GM12878 (cell line): Measurements from ENCODE around the gene DHX40. TPM values are rescaled to one million over a fixed set of nuclear protein-coding genes. Genes with fewer than 3 reads are reported as not detected.
A peak's percentile ranks its signal among the peaks of the same experiment; 100 is the strongest.

Experiments
- ATAC-seq: fragments of 200-7000 bp; cut with Tn5 transposase; 3 replicates; pipeline ENCODE4 v1.9.1; 2020; ENCODE audit warnings: mild to moderate bottlenecking, moderate library complexity
- Bru-seq: library from RNA; stranded (reverse); fragments of 400-500 nt; gene quantifications from one replicate; lab custom pipeline; 2021; lab: Mats Ljungman, UMichigan
- BruChase-seq, 2 experiments: library from RNA; stranded (reverse); fragments of 400-500 nt; gene quantifications; one replicate each; lab custom pipeline; 2021; lab: Mats Ljungman, UMichigan
- BruUV-seq: library from RNA; stranded (reverse); fragments of 400-500 nt; replicated peaks from 2 replicates; lab custom pipeline; 2021; lab: Mats Ljungman, UMichigan
- CTCF ChIA-PET: fragments of 300-600 bp; sonication (Branson Sonifier 250); formaldehyde crosslinking; extraction: SDS; loops from one replicate; lab custom pipeline; 2021; ENCODE audit warnings: inconsistent platforms; lab: Yijun Ruan, JAX
- POLR2A ChIA-PET: fragments of 350-600 bp; formaldehyde crosslinking; extraction: SDS; loops from one replicate; lab custom pipeline; 2021; ENCODE audit warnings: inconsistent platforms; lab: Charles Lee
- RAD21 ChIA-PET: fragments of 300-600 bp; sonication (Branson Sonifier 250); formaldehyde crosslinking; loops from one replicate; lab custom pipeline; 2023; ENCODE audit warnings: antibody characterized with exemption; ENCODE audit not compliant: unreplicated experiment; lab: Charles Lee
- SMC1A ChIA-PET: fragments of 300-600 bp; sonication (Branson Sonifier 250); formaldehyde crosslinking; loops from one replicate; lab custom pipeline; 2023; ENCODE audit not compliant: unreplicated experiment, uncharacterized antibody; lab: Charles Lee
- DNase-seq: peaks from one replicate; pipeline ENCODE4 v3.0.0-alpha.2; 2011; ENCODE audit warnings: low read depth, low spot score
- FAIRE-seq: peaks from 3 replicates; lab custom pipeline; 2011; peaks lifted over from hg19 to GRCh38; lab: Jason Lieb, UNC
- H2AFZ ChIP-seq: 2 replicates; pipeline ENCODE4 v1.6.0; 2011; ENCODE audit warnings: low read depth, low read length, control low read depth; ENCODE audit not compliant: control insufficient read depth
- H3K27ac ChIP-seq: 2 replicates; pipeline ENCODE4 v1.5.1; 2011; ENCODE audit warnings: control low read depth; ENCODE audit not compliant: control insufficient read depth, insufficient read depth
- H3K27me3 ChIP-seq, 2 experiments: replicated peaks in 1 of 2; 2 replicates each; pipeline versions ENCODE4 v1.6.0 to v1.6.1; 2011; ENCODE audit warnings: low read length in 1 of 2; ENCODE audit not compliant: control insufficient read depth in 2 of 2, insufficient read depth in 2 of 2
- H3K36me3 ChIP-seq, 2 experiments: 2 replicates each; pipeline ENCODE4 v1.5.1; 2011; ENCODE audit warnings: low read length in 1 of 2; ENCODE audit not compliant: control insufficient read depth in 2 of 2, insufficient read depth in 2 of 2
- H3K4me1 ChIP-seq: 2 replicates; pipeline ENCODE4 v1.6.1; 2011; ENCODE audit warnings: mild to moderate bottlenecking, low read length, moderate library complexity, mixed read lengths; ENCODE audit not compliant: control insufficient read depth, insufficient read depth
- H3K4me2 ChIP-seq: 2 replicates; pipeline ENCODE4 v1.6.0; 2011; ENCODE audit warnings: control low read depth; ENCODE audit not compliant: control insufficient read depth, insufficient read depth
- H3K4me3 ChIP-seq: fragments of 200-600 bp; sonication (generic); 2 replicates; pipeline ENCODE4 v1.5.1; 2016
- H3K79me2 ChIP-seq: 2 replicates; pipeline ENCODE4 v1.6.0; 2011; ENCODE audit warnings: low read length; ENCODE audit not compliant: control insufficient read depth, insufficient read depth
- H3K9ac ChIP-seq: 2 replicates; pipeline ENCODE4 v1.8.0; 2011; ENCODE audit warnings: low read length, control low read depth, mixed read lengths; ENCODE audit not compliant: control insufficient read depth, insufficient read depth
- H3K9me3 ChIP-seq: replicated peaks from 3 replicates; pipeline ENCODE4 v1.5.1; 2011; ENCODE audit warnings: mild to moderate bottlenecking, low read length; ENCODE audit not compliant: control insufficient read depth, insufficient read depth
- H4K20me1 ChIP-seq: 2 replicates; pipeline ENCODE4 v1.6.0; 2011; ENCODE audit not compliant: control insufficient read depth, insufficient read depth
- ATF3 ChIP-seq: IDR thresholded peaks from 2 replicates; pipeline ENCODE4 v1.6.1; 2011; ENCODE audit warnings: low read depth, mild to moderate bottlenecking, low read length, moderate library complexity, borderline replicate concordance; ENCODE audit errors: extremely low read depth
- CBFB ChIP-seq: IDR thresholded peaks from 2 replicates; pipeline ENCODE4 v1.6.1; 2016; ENCODE audit warnings: antibody characterized with exemption, low read depth
- CHD2 ChIP-seq: IDR thresholded peaks from 2 replicates; pipeline ENCODE4 v1.6.1; 2011; ENCODE audit warnings: low read depth, low read length, improper control_type of control experiment, borderline replicate concordance
- E2F8 ChIP-seq: fragments of 450-650 bp; IDR thresholded peaks from 2 replicates; pipeline ENCODE4 v1.6.1; 2018; ENCODE audit warnings: mild to moderate bottlenecking, low read depth, moderate library complexity; ENCODE audit not compliant: partially characterized antibody
- FOXK2 ChIP-seq: fragments of 450-650 bp; IDR thresholded peaks from 2 replicates; pipeline ENCODE4 v1.6.1; 2017; ENCODE audit warnings: mild to moderate bottlenecking, moderate library complexity
- RAD51 ChIP-seq: fragments of 450-650 bp; IDR thresholded peaks from 2 replicates; pipeline ENCODE4 v1.6.1; 2016; ENCODE audit warnings: moderate library complexity, mild to moderate bottlenecking, inconsistent platforms
- STAT1 ChIP-seq: fragments of 450-650 bp; conservative IDR thresholded peaks from 2 replicates; pipeline ENCODE4 v1.6.1; 2014; ENCODE audit warnings: antibody characterized with exemption, mild to moderate bottlenecking
- YY1 ChIP-seq: IDR thresholded peaks from 2 replicates; pipeline ENCODE4 v1.6.1; 2011; ENCODE audit warnings: low read depth, mild to moderate bottlenecking, low read length
- ZBTB40 ChIP-seq: fragments of 450-650 bp; IDR thresholded peaks from 2 replicates; pipeline ENCODE4 v1.6.1; 2016; ENCODE audit warnings: mild to moderate bottlenecking, moderate library complexity, borderline replicate concordance
- WGBS: methylation state at CpG from one replicate; pipeline ENCODE4 v1.1.6; 2016; ENCODE audit warnings: low lambda C conversion rate; ENCODE audit not compliant: insufficient replicate concordance, insufficient coverage; ENCODE audit errors: missing lambda C conversion rate; 5-methylcytosine and 5-hydroxymethylcytosine counted together
- in situ Hi-C: fragments of 300-500 bp; cut with MboI; formaldehyde crosslinking; loops from 9 replicates; pipeline ENCODE4 v1.14.3; 2018; ENCODE audit warnings: mixed read lengths
- intact Hi-C: fragments of 100-400 bp; cut with micrococcal nuclease; formaldehyde crosslinking; loops from one replicate; pipeline ENCODE4 v1.14.2; 2022; ENCODE audit not compliant: unreplicated experiment
- long read RNA-seq, 2 experiments: library from polyadenylated mRNA; unstranded; transcript quantifications; one replicate each; pipeline ENCODE4 v2.0.0, GENCODE V29; 2019 to 2020
- polyA minus RNA-seq, 3 experiments: library from RNA; depleted of rRNA, polyadenylated mRNA; stranded (reverse); fragments of >200 nt; gene quantifications; 2 replicates each; pipeline ENCODE4 v1.2.3, GENCODE V29; 2011
- polyA plus RNA-seq, 11 experiments: library from polyadenylated mRNA; depleted of rRNA in 4 of 11; unstranded in 6 of 11; stranded (reverse) in 5 of 11; fragments of >200 nt; fragmentation: Nextera tagmentation in 4 of 11; fragmentation: Illumina TruSeq in 1 of 11; extraction: Ambion mirVana in 4 of 11; extraction: Trizol in 1 of 11; gene quantifications; 1 replicate in 1 of 11; 2 replicates in 10 of 11; pipeline versions ENCODE4 v1.2.1 to v1.2.3, GENCODE V29; 2011 to 2016; ENCODE audit warnings: inconsistent platforms in 2 of 11, missing spikeins in 2 of 11, low read depth in 1 of 11
- total RNA-seq, 4 experiments: library from RNA; depleted of rRNA in 3 of 4; stranded (reverse); fragments of >200 nt in 3 of 4; fragmentation: Illumina TruSeq in 1 of 4; extraction: Trizol in 1 of 4; gene quantifications; 2 replicates each; pipeline versions ENCODE4 v1.2.1 to v1.2.3, GENCODE V29; 2013 to 2021

DHX40 gene
- 44.4 and 55.3 TPM in 2 replicates for total RNA-seq (2013; cell fraction: nucleolus; rRNA removed)
- 13.0 and 16.5 TPM in 2 replicates for total RNA-seq (2014; rRNA removed)
- total RNA-seq (2014; rRNA removed; fragmentation: Illumina TruSeq; extraction: Trizol) = 17.0 and 17.1 TPM in 2 replicates
- total RNA-seq (2021) = 11.0 and 12.6 TPM in 2 replicates
- 7.5 TPM for polyA plus RNA-seq (2011; ENCODE audit: low read depth)
- 29.2 and 50.0 TPM in 2 replicates for polyA plus RNA-seq (2011; rRNA removed)
- polyA plus RNA-seq (2011; cell fraction: cytosol; rRNA removed) = 9.7 and 11.1 TPM in 2 replicates
- polyA plus RNA-seq (2011; cell fraction: nucleus; rRNA removed) = 23.1 and 26.7 TPM in 2 replicates
- 11.9 and 17.4 TPM in 2 replicates for polyA plus RNA-seq (2012)
- 14.8 and 18.5 TPM in 2 replicates for polyA plus RNA-seq (2014; fragmentation: Illumina TruSeq; extraction: Trizol)
- polyA plus RNA-seq (2014; fragmentation: Nextera tagmentation; extraction: Ambion mirVana) = 1 to 10 TPM; 4.8 to 5.6 TPM
- polyA plus RNA-seq (2014; rRNA removed) = 11.2 and 13.6 TPM in 2 replicates
- polyA plus RNA-seq (2016; fragmentation: Nextera tagmentation; extraction: Ambion mirVana) = 1 to 10 TPM; 8.0 to 9.1 TPM
- polyA minus RNA-seq (2011; rRNA and poly(A)+ RNA removed) = 28.6 and 31.4 TPM in 2 replicates
- 10.8 and 11.4 TPM in 2 replicates for polyA minus RNA-seq (2011; cell fraction: cytosol; rRNA and poly(A)+ RNA removed)
- 9.9 and 15.8 TPM in 2 replicates for polyA minus RNA-seq (2011; cell fraction: nucleus; rRNA and poly(A)+ RNA removed)
- Bru-seq, nascent RNA = percentile 74 among the genes with signal in this experiment
- BruChase-seq, experiment 1, labeled RNA remaining after a 6-hour chase = percentile 75 among the genes with signal in this experiment
- BruChase-seq, experiment 2, labeled RNA remaining after a 2-hour chase = percentile 81 among the genes with signal in this experiment
- long read RNA-seq, experiment 1, partial matches to known transcripts = 1 of 4 reads
- long read RNA-seq, experiment 1, other reads (novel, unspliced or antisense) = 1 of 4 reads
- long read RNA-seq, experiment 2, transcript DHX40-201 (18 exons, 3,660 nt) = major isoform, 27 of 43 reads
- long read RNA-seq, experiment 2, partial matches to known transcripts = 9 of 43 reads
- long read RNA-seq, experiment 2, other reads (novel, unspliced or antisense) = 7 of 43 reads

- SMC1A ChIA-PET = interaction anchor here (1.0 to 1.6 kb wide), 4 partner anchors 43 to 77 kb away, joined by 3 to 7 read pairs (median 4); no protein-coding TSS in a partner anchor
- TF ChIP-seq YY1 (peak; percentile 29; the same call in 1 of the 2 replicates), E2F8 (peak; percentile 97), CBFB (peak; percentile 33; the same call in 1 of the 2 replicates), RAD51 (no peak), ATF3 (peak; percentile 87), FOXK2 (peak; percentile 96), CHD2 (peak; percentile 63), ZBTB40 (peak; percentile 36; the same call in 1 of the 2 replicates), STAT1 (0 out of 2 replicates have a peak, but pooled peaks have one; percentile 40)
Observed at GRCh38 chr17:59565171-59565958, at the start of gene DHX40. TSS of gene DHX40 (plus strand) at chr17:59565610. CDS start at chr17:59565672, 62 bp downstream.

More at GRCh38 chr17:59565171-59565958, at the start of gene DHX40:
- Histone ChIP-seq H2AFZ (peak within 1 kb of the TSS; percentile 99), H3K4me3 (peak within 1 kb of the TSS; percentile 99), H3K36me3 (peaks cover 0 to under 1% of the 10 kb centered on the region in 2 experiments; a peak in 1 of 4 replicates), H3K9ac (peak within 1 kb of the TSS; percentile 86), H3K27me3 (no peaks in the 10 kb centered on the region), H3K9me3 (peaks cover 2% of the 10 kb centered on the region; the same call in 2 of the 3 replicates), H3K79me2 (peaks cover 16% of the 10 kb centered on the region), H3K27ac (peak within 1 kb of the TSS; percentile 69), H4K20me1 (no peaks in the 10 kb centered on the region), H3K4me2 (peak within 1 kb of the TSS; percentile 98), H3K4me1 (peaks cover 3% of the 10 kb centered on the region)
- FAIRE-seq = peak; percentile 91
- ATAC-seq = peak; percentile 92
- in situ Hi-C loops (no loop called here), intact Hi-C loops (loop anchor here (2.0 kb wide), 1 partner anchor 53 kb away; the partner anchor contains the start of gene CLTC)
- CTCF ChIA-PET = interaction anchor here (1.3 kb wide), 1 partner anchor 46 kb away, joined by 8 read pairs; no protein-coding TSS in a partner anchor
- 24% methylated on average over 54 of the region's 62 CpGs for WGBS
- BruUV-seq = no TSS peak
- POLR2A ChIA-PET = interaction anchor here (0.8 to 1.0 kb wide), 3 partner anchors 54 to 107 kb away, joined by 3 to 4 read pairs (median 3); partner anchors contain the start of gene CLTC
- peak; percentile 68 for DNase-seq
- RAD21 ChIA-PET = interaction anchor here (1.3 kb wide), 1 partner anchor 56 kb away, joined by 3 read pairs; no protein-coding TSS in a partner anchor
